Neural cell (in vitro differentiated cells): ENCODE data around the gene PGM1. TPM values are rescaled to one million over a fixed set of nuclear protein-coding genes. Genes with fewer than 3 reads are reported as not detected.

Experiments used
- H2AFZ ChIP-seq: fragments of 200-600, 300-800 bp; sonication (generic), shearing (Covaris generic); 2 replicates; pipeline ENCODE4 v1.6.0; 2014; ENCODE audit warnings: low read depth, mild to moderate bottlenecking, antibody characterized with exemption, low read length, moderate library complexity
- H3F3A ChIP-seq: fragments of 200-600 bp; shearing (Covaris generic); 2 replicates; pipeline ENCODE4 v1.6.1; 2016; ENCODE audit warnings: mild to moderate bottlenecking, moderate library complexity, mixed read lengths, antibody characterized with exemption, low read length; ENCODE audit not compliant: insufficient read depth, poor library complexity, severe bottlenecking
- H3K27ac ChIP-seq: fragments of 200-600, 300-800 bp; sonication (generic), shearing (Covaris generic); 2 replicates; pipeline ENCODE4 v1.5.1; 2014; ENCODE audit warnings: mild to moderate bottlenecking, low read length, moderate library complexity
- H3K27me3 ChIP-seq: fragments of 300-800, 200-600 bp; sonication (generic), shearing (Covaris generic); 2 replicates; pipeline ENCODE4 v1.6.0; 2014; ENCODE audit warnings: mild to moderate bottlenecking, low read depth, low read length, moderate library complexity; ENCODE audit not compliant: insufficient read depth
- H3K36me3 ChIP-seq: fragments of 300-800, 200-600 bp; sonication (generic), shearing (Covaris generic); 2 replicates; pipeline ENCODE4 v1.5.1; 2014; ENCODE audit warnings: mild to moderate bottlenecking, antibody characterized with exemption, low read length, moderate library complexity; ENCODE audit not compliant: insufficient read depth
- H3K4me2 ChIP-seq: fragments of 300-800, 200-600 bp; sonication (generic), shearing (Covaris generic); 2 replicates; pipeline ENCODE4 v1.6.0; 2014; ENCODE audit warnings: mild to moderate bottlenecking, low read length
- H3K4me3 ChIP-seq: fragments of 300-800, 200-600 bp; sonication (generic), shearing (Covaris generic); 2 replicates; pipeline ENCODE4 v1.5.1; 2014; ENCODE audit warnings: mild to moderate bottlenecking, low read length, moderate library complexity
- H3K79me2 ChIP-seq: fragments of 200-600 bp; shearing (Covaris generic); replicated peaks from 2 replicates; pipeline ENCODE4 v1.6.0; 2014; ENCODE audit warnings: mild to moderate bottlenecking, low read length, moderate library complexity; ENCODE audit not compliant: insufficient read depth
- H3K9ac ChIP-seq: fragments of 300-800, 200-600 bp; sonication (generic), shearing (Covaris generic); 2 replicates; pipeline ENCODE4 v1.6.1; 2016; ENCODE audit warnings: mild to moderate bottlenecking, low read length, mixed read lengths
- H3K9me2 ChIP-seq: fragments of 200-600 bp; shearing (Covaris generic); 2 replicates; pipeline ENCODE4 v1.6.1; 2016; ENCODE audit warnings: mild to moderate bottlenecking, low read length, mixed read lengths; ENCODE audit not compliant: insufficient read depth
- H3K9me3 ChIP-seq: fragments of 200-600, 300-800 bp; sonication (generic), shearing (Covaris generic); 2 replicates; pipeline ENCODE4 v1.6.1; 2016; ENCODE audit warnings: mild to moderate bottlenecking, mixed run types, low read length, moderate library complexity, mixed read lengths
- H4K20me1 ChIP-seq: fragments of 200-600 bp; shearing (Covaris generic); 2 replicates; pipeline ENCODE4 v1.6.1; 2016; ENCODE audit warnings: mild to moderate bottlenecking, mixed run types; ENCODE audit not compliant: insufficient read depth
- EP300 ChIP-seq: fragments of 450-650 bp; conservative IDR thresholded peaks from 2 replicates; pipeline ENCODE4 v1.6.1; 2014; ENCODE audit warnings: antibody characterized with exemption, mild to moderate bottlenecking, moderate library complexity; ENCODE audit not compliant: poor library complexity, severe bottlenecking
- EZH2 ChIP-seq: fragments of 200-600, 300-800 bp; shearing (Covaris generic), sonication (generic); IDR thresholded peaks from 2 replicates; pipeline ENCODE4 v1.6.1; 2014; ENCODE audit warnings: antibody characterized with exemption, low read length, borderline replicate concordance, mild to moderate bottlenecking; ENCODE audit not compliant: insufficient read depth, poor library complexity, severe bottlenecking
- MXI1 ChIP-seq: fragments of 450-650 bp; conservative IDR thresholded peaks from 2 replicates; pipeline ENCODE4 v1.6.1; 2014; ENCODE audit warnings: antibody characterized with exemption, mild to moderate bottlenecking; ENCODE audit not compliant: poor library complexity, severe bottlenecking
- POLR2AphosphoS5 ChIP-seq: IDR thresholded peaks from 2 replicates; pipeline ENCODE4 v1.6.1; 2012
- RAD21 ChIP-seq: fragments of 450-650 bp; conservative IDR thresholded peaks from 2 replicates; pipeline ENCODE4 v1.6.1; 2014; ENCODE audit warnings: antibody characterized with exemption, mild to moderate bottlenecking, moderate library complexity
- REST ChIP-seq: IDR thresholded peaks from 2 replicates; pipeline ENCODE4 v1.6.1; 2012; ENCODE audit warnings: borderline replicate concordance
- SMC3 ChIP-seq: fragments of 450-650 bp; conservative IDR thresholded peaks from 2 replicates; pipeline ENCODE4 v1.6.1; 2014; ENCODE audit warnings: antibody characterized with exemption, mild to moderate bottlenecking, moderate library complexity; ENCODE audit not compliant: poor library complexity
- TAF1 ChIP-seq: IDR thresholded peaks from 2 replicates; pipeline ENCODE4 v1.6.1; 2012; ENCODE audit warnings: low read depth
- polyA plus RNA-seq: library from polyadenylated mRNA; depleted of rRNA; stranded (reverse); fragments of >200 nt; gene quantifications from 2 replicates; pipeline ENCODE4 v1.2.3, GENCODE V29; 2014
- TF ChIP-seq, protein P1 (sequence below): fragments of 450-650 bp; IDR thresholded peaks from 2 replicates; pipeline ENCODE4 v1.5.1; 2014; ENCODE audit warnings: antibody characterized with exemption, mild to moderate bottlenecking, moderate library complexity; ENCODE audit not compliant: poor library complexity, severe bottlenecking

PGM1 gene
- polyA plus RNA-seq, 1 donor from 2014 or later, result 2.9 TPM

DNA sequence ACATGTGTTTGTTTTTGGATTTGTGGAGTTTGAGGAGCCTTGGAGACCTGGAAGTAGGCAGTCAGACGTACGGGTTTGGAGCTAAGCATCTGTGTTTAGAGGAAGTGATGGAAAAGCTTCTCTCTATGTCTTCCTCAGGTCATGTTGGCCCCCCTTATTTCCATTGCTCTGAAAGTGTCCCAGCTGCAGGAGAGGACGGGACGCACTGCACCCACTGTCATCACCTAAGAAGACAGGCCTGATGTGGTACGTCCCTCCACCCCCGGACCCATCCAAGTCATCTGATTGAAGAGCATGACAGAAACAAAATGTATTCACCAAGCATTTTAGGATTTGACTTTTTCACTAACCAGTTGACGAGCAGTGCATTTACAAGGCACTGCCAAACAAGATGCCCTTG, 66.2 kb downstream of the PGM1 start:
- Histone ChIP-seq H3K4me3 (no peak overlapping the region), H3K79me2 (no peaks in the 10 kb centered on the region), H3K36me3 (no peaks in the 10 kb centered on the region), H3K9me2 (no peaks in the 10 kb centered on the region), H3K9me3 (no peaks in the 10 kb centered on the region), H3K4me2 (no peak overlapping the region), H3F3A (no peaks in the 10 kb centered on the region), H3K9ac (no peak overlapping the region), H2AFZ (no peak overlapping the region), H3K27ac (no peak overlapping the region), H4K20me1 (no peaks in the 10 kb centered on the region), H3K27me3 (no peaks in the 10 kb centered on the region)
- TF ChIP-seq SMC3 (no peak), EZH2 (no peak), TAF1 (no peak), POLR2AphosphoS5 (no peak), EP300 (no peak), REST (no peak), MXI1 (no peak), RAD21 (no peak)
- TF ChIP-seq, protein P1, sequence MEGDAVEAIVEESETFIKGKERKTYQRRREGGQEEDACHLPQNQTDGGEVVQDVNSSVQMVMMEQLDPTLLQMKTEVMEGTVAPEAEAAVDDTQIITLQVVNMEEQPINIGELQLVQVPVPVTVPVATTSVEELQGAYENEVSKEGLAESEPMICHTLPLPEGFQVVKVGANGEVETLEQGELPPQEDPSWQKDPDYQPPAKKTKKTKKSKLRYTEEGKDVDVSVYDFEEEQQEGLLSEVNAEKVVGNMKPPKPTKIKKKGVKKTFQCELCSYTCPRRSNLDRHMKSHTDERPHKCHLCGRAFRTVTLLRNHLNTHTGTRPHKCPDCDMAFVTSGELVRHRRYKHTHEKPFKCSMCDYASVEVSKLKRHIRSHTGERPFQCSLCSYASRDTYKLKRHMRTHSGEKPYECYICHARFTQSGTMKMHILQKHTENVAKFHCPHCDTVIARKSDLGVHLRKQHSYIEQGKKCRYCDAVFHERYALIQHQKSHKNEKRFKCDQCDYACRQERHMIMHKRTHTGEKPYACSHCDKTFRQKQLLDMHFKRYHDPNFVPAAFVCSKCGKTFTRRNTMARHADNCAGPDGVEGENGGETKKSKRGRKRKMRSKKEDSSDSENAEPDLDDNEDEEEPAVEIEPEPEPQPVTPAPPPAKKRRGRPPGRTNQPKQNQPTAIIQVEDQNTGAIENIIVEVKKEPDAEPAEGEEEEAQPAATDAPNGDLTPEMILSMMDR, result no peak

DNA sequence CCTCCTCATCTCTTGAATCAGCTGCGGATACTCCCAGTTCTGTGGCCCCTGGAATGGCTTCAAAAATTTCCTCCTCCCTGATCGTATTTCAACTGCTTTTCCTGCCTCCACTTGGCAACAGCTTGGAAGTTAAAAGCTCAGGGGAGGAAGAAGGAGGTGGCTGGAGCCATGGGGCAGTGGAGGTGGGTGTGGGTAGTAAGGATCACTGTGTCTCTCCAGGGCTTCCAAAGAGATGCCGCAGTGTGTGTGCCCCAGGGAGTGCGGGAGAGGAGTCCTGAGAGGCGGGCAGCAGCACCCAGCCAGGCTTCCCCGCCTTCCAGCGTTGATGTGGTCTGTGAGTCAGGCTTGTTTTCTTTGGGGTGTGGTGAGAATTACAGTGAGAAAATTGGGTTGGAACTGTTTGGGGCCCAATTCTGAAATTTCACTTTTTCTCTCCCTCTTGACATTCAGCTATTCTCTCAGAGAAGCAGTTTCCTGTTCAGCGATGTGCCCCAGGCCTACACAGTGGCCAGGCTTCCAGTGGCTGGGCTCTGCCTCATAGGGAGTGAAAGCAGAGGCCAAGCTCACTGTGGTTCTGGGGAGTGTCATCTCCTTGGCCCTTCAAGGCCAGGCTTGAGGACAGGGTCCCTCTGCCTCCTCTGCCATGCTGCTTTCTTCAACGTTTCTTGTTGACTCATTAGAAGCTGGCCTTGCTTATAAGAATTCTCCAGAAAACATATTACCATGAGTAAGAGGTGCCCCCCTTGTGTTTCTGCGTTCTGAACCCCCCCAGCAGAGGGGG, 69.0 kb downstream of the PGM1 start:
- Histone ChIP-seq H3K27me3 (no peaks in the 10 kb centered on the region), H3K9ac (no peak overlapping the region), H3K27ac (no peak overlapping the region), H3K4me2 (no peak overlapping the region), H4K20me1 (no peaks in the 10 kb centered on the region), H3K4me3 (no peak overlapping the region), H3K79me2 (no peaks in the 10 kb centered on the region), H3K9me2 (no peaks in the 10 kb centered on the region), H2AFZ (no peak overlapping the region), H3K36me3 (no peaks in the 10 kb centered on the region), H3K9me3 (no peaks in the 10 kb centered on the region), H3F3A (no peaks in the 10 kb centered on the region)
- no peak for TF ChIP-seq POLR2AphosphoS5
- no peak for TF ChIP-seq TAF1
- no peak for TF ChIP-seq SMC3
- no peak for TF ChIP-seq MXI1
- TF ChIP-seq EZH2, result no peak
- TF ChIP-seq RAD21, result no peak
- no peak for TF ChIP-seq REST
- TF ChIP-seq, protein P1, result no peak
- TF ChIP-seq EP300, result no peak
